Bronchial epithelial cell (primary cell): ENCODE data around the gene SH3BP1. TPM values are rescaled to one million over a fixed set of nuclear protein-coding genes. Genes with fewer than 3 reads are reported as not detected.

Experiments used
- DNase-seq: peaks from one replicate; pipeline ENCODE4 v3.0.0-alpha.2; 2010; ENCODE audit warnings: low read depth
- FAIRE-seq: peaks from 2 replicates; lab custom pipeline; 2011; peaks lifted over from hg19 to GRCh38; lab: Jason Lieb, UNC
- H3K27me3 ChIP-seq: 2 replicates; pipeline ENCODE4 v1.5.1; 2011; ENCODE audit warnings: low read length; ENCODE audit not compliant: control insufficient read depth, insufficient read depth
- H3K36me3 ChIP-seq: 2 replicates; pipeline ENCODE4 v1.5.1; 2011; ENCODE audit warnings: low read length; ENCODE audit not compliant: control insufficient read depth, insufficient read depth
- H3K4me3 ChIP-seq: 2 replicates; pipeline ENCODE4 v1.5.1; 2011; ENCODE audit warnings: mild to moderate bottlenecking, low read depth, low read length, control low read depth
- total RNA-seq: library from RNA; depleted of rRNA; stranded (reverse); fragments of >200 nt; gene quantifications from 2 replicates; pipeline ENCODE4 v1.2.1, GENCODE V29; 2014
- TF ChIP-seq, protein P1 (sequence below): IDR thresholded peaks from 2 replicates; pipeline ENCODE4 v1.5.1; 2011; ENCODE audit warnings: mild to moderate bottlenecking, moderate library complexity, low read length, control low read depth, inconsistent platforms; ENCODE audit not compliant: insufficient read depth, severe bottlenecking

Gene SH3BP1
- total RNA-seq, 1 donor from 2014 or later, result 15.5 TPM

DNA sequence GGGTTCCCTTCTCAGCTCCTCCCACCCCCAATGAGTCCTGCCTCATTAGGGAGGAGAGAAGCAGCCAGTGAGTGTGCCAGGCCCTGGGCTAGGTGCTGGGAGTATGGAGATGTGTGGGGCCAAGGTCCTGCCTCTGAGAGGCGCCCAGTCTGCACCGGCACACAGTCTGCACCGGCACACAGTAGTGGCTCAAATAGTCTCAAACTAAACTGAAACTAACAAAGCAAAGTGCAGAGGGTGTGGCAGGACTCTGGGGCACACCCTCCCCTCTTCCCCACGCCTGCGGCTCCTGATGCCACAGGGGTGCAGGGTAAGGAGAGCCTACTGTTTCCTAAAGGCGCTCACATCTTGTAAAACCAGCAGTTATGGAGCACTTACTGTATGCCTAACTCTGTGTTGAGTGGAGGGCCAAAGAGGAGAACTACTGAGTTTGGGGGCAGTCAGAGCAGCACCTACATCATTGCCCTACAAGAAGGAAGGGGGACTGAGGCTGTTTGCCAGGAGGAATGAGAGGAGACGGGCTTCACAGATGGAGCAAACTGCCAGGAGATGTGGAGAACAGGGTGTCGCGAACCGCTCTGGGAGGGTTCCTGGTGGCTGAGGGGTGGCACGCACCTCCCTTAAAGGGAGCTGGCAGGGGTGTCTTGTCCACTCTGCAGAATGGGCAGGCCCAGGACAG, 939 bp upstream of the SH3BP1 start:
- FAIRE-seq (peak; percentile 23), DNase-seq (peak; percentile 40)
- no peaks in the 10 kb centered on the region for H3K27me3 ChIP-seq
- peaks cover 20% of the 10 kb centered on the region for H3K36me3 ChIP-seq
- H3K4me3 ChIP-seq, result peak overlapping the region; percentile 92
- TF ChIP-seq, protein P1, sequence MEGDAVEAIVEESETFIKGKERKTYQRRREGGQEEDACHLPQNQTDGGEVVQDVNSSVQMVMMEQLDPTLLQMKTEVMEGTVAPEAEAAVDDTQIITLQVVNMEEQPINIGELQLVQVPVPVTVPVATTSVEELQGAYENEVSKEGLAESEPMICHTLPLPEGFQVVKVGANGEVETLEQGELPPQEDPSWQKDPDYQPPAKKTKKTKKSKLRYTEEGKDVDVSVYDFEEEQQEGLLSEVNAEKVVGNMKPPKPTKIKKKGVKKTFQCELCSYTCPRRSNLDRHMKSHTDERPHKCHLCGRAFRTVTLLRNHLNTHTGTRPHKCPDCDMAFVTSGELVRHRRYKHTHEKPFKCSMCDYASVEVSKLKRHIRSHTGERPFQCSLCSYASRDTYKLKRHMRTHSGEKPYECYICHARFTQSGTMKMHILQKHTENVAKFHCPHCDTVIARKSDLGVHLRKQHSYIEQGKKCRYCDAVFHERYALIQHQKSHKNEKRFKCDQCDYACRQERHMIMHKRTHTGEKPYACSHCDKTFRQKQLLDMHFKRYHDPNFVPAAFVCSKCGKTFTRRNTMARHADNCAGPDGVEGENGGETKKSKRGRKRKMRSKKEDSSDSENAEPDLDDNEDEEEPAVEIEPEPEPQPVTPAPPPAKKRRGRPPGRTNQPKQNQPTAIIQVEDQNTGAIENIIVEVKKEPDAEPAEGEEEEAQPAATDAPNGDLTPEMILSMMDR, result no peak

DNA sequence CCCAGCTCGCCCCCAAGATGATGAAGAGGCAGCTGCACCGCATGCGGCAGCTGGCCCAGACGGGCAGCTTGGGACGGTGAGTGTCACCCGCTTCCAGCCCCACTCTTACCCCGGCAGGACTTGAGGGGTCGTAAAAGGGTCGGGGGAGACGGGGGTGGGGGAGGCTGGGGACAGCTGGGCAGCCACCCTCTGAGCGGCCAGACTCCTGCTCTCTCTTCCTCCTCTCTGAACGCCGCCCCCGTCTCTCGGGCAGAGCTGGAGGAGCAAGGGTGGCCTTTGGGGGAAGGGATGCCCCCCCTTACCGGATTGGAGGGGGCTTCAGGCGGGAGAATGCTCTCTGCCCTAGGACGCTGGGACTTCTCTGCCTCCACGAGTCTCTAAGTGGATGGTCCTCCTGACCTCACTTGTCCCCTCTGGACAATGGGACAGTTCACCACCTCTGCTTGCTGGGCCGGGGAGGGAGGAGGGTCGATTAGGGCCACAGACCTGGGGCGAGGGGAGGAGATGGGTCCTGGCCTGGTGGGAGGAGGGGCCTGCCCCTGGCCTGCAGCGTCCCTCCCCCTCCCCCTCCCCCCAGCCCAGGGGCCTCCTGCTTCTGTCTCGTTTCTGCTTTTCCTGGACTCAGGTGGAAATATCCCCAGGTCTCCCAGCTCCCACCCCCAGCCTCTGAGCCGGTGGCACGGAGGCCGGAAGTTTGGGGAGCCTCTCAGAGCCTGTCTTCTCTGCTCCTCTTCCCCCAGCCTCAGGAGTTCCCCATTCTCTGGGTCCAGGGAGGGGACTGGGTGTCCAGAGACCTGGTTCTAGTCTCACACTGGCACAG, 512 bp downstream of the SH3BP1 start:
- peaks cover 29% of the 10 kb centered on the region for H3K36me3 ChIP-seq
- H3K27me3 ChIP-seq, result no peaks in the 10 kb centered on the region
- no peak for FAIRE-seq
- peak overlapping the region; percentile 92 for H3K4me3 ChIP-seq
- no peak for DNase-seq
- TF ChIP-seq, protein P1, result no peak

DNA sequence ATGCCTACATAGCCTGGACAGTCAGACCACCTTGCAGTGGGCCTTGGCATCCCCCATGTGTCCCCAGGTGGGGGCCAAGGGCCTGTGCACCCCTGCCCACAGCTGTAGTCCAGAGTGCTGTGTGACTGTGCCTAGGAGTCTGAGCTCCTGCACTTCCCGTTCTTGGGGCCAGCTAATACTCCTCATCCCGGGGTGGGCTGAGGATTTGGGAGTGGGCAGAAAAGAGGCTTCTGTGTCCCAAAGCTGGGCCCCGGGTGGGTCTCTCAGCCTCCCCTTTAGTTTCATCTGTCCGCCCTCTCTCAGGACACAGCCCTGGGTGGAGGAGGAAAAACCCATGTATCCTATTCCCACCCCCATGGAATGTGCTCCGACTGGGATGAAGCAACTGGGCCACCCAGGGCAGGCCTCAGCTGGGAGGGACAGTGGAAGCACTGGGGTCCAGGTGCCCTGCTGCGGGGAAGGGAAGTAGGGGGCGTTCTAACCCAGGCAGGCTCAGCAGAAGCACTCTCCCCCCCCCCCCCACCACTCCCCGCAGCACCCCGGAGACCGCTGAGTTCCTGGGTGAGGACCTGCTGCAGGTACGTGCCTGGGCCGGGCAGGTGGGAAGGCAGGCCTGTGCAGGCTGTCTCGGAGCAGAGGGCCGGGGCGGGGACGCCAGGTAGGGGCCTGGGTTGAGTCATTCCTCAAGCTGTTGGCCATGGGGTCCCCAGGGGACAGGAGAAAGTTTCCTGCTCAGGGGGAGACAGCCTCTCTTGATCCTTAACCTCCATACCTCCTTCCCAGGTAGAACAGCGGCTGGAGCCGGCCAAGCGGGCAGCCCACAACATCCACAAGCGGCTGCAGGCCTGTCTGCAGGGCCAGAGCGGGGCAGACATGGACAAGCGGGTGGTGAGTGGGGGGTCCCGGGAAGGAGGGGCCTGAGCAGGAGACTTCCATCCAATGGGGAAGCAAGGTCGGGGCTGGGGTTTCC, 1.4 kb downstream of the SH3BP1 start:
- H3K36me3 ChIP-seq, result peaks cover 37% of the 10 kb centered on the region
- FAIRE-seq (no peak), DNase-seq (peak; percentile 79)
- TF ChIP-seq, protein P1, result no peak
- peak overlapping the region; percentile 92 for H3K4me3 ChIP-seq
- H3K27me3 ChIP-seq, result no peaks in the 10 kb centered on the region

DNA sequence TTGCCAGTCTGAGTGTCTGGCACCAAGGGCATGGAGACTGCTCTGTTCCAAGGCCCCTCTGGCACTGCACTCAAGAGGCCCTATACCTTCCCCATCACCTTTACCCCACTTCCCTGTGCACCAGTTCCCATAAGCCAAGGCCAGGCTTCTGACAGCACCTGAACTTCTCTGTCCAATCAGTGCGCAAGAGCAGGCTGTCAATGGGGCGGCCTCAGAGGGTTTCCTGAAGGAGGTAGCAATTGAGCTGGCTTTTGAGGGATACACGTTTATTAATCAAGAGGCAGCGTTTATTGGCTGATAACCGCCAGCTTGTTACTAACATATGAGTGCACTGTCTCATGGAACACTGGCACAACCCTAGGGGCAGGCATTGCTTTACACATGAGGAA, 2.1 kb downstream of the SH3BP1 start:
- H3K36me3 ChIP-seq, result peaks cover 38% of the 10 kb centered on the region
- FAIRE-seq (peak; percentile 13), DNase-seq (no peak)
- H3K27me3 ChIP-seq, result no peaks in the 10 kb centered on the region
- H3K4me3 ChIP-seq, result peak overlapping the region; percentile 92
- TF ChIP-seq, protein P1, result no peak

DNA sequence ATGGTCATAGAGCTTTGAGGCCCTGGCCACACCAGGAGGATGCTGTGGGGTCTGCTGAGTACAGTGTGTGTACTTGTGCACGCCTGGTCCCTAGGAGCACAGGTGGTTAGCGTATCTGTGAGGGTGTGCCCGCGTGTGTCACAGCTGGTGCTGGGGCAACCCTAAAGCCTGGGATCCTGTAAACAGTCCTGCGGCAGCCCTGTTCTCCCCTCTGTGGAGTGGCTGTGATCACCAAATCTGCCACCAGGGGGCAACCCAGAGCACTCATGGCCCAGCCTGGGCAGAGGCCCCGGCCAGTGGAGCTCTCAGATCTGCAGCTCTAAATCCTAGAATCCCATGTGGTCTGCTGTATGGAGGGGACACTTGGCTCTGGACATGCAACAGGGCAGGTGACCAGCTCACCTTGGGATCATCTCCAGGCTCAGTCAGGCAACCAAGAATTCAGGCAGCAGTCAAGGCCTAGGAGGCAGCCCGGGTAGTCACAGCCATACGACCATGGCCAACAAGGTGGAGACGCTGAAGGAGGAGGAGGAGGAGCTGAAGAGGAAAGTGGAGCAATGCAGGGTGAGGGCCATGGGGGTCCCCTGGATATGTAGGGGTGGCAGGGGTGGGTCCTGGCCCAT, 3.9 kb downstream of the SH3BP1 start:
- FAIRE-seq, result peak; percentile 60
- Histone ChIP-seq H3K4me3 (no peak overlapping the region), H3K27me3 (no peaks in the 10 kb centered on the region), H3K36me3 (peaks cover 49% of the 10 kb centered on the region)
- TF ChIP-seq, protein P1, result peak; percentile 88
- DNase-seq, result peak; percentile 59
